Stimulated activated CD4-positive, alpha-beta T cell treated with anti-CD3 and anti-CD28 coated beads, Interleukin-15, amount 100 ng/mL, for 48 hours (primary cell): ENCODE data around the gene SCAF11.
A peak's percentile ranks its signal among the peaks of the same experiment; 100 is the strongest.
"Not testable (repeated sequence)": the region's sequence is repeated elsewhere in the genome, so short reads cannot be mapped to it uniquely, and the experiment has no call there.

ENCODE experiments used
- DNase-seq, 2 donors: peaks; one replicate each; pipeline ENCODE4 v3.0.0-alpha.2; 2020; ENCODE audit warnings: low read depth in 2 of 2

SCAF11 gene

GRCh38 chr12:45990468-45991283 is at the start of gene SCAF11:
Gene SCAF11 (minus strand): TSS chr12:45990574. CDS start chr12:45964167, 26,407 bp downstream.
- DNase-seq = peak; percentile 100

GRCh38 chr12:46037066-46037465 is 46.7 kb upstream of the SCAF11 start:
- not testable (repeated sequence) for DNase-seq

GRCh38 chr12:46027172-46027571 is 36.8 kb upstream of the SCAF11 start:
- DNase-seq = no peak

GRCh38 chr12:46024099-46024498 is 33.7 kb upstream of the SCAF11 start:
- no peak for DNase-seq

- no peak for DNase-seq
Observed at GRCh38 chr12:46020768-46021167, 30.4 kb upstream of the SCAF11 start.

GRCh38 chr12:46018712-46019111 is 28.3 kb upstream of the SCAF11 start:
- not testable (repeated sequence) for DNase-seq

GRCh38 chr12:46017866-46018375 is 27.5 kb upstream of the SCAF11 start:
- DNase-seq = not testable (repeated sequence)

- DNase-seq = no peak
Observed at GRCh38 chr12:46005823-46006222, 15.4 kb upstream of the SCAF11 start.

- DNase-seq = no peak
Observed at GRCh38 chr12:46005151-46005797, 14.9 kb upstream of the SCAF11 start.

GRCh38 chr12:46004715-46005114 is 14.3 kb upstream of the SCAF11 start:
- DNase-seq = no peak

GRCh38 chr12:46000076-46000475 is 9.7 kb upstream of the SCAF11 start:
- DNase-seq = not testable (repeated sequence)

GRCh38 chr12:45994736-45995135 is 4.4 kb upstream of the SCAF11 start:
- no peak for DNase-seq

- DNase-seq = peak; percentile 59 to 61
Observed at GRCh38 chr12:45991284-45992249, 1.2 kb upstream of the SCAF11 start.

GRCh38 chr12:45989721-45990467 is 480 bp downstream of the SCAF11 start:
- peak; percentile 27 to 43 for DNase-seq

- no peak for DNase-seq
Observed at GRCh38 chr12:45989287-45989686, 1.1 kb downstream of the SCAF11 start.

- no peak for DNase-seq
Observed at GRCh38 chr12:45988264-45988663, 2.1 kb downstream of the SCAF11 start.

- no peak for DNase-seq
Observed at GRCh38 chr12:45987340-45987727, 3.0 kb downstream of the SCAF11 start.

GRCh38 chr12:45986641-45987339 is 3.6 kb downstream of the SCAF11 start:
- no peak for DNase-seq

GRCh38 chr12:45981075-45981837 is 9.1 kb downstream of the SCAF11 start:
- DNase-seq = no peak

GRCh38 chr12:45980540-45980939 is 9.8 kb downstream of the SCAF11 start:
- no peak for DNase-seq
